Neural progenitor cell (in vitro differentiated cells): ENCODE measurements around the gene ADAMTS19.

Source experiments
- EZH2phosphoT487 ChIP-seq: fragments of 200-600 bp; sonication (generic); IDR thresholded peaks from 2 replicates; pipeline ENCODE4 v1.6.1; 2017; ENCODE audit warnings: antibody characterized with exemption
- TF ChIP-seq, protein P1 (sequence below): fragments of 200-600 bp; sonication (generic); IDR thresholded peaks from 2 replicates; pipeline ENCODE4 v1.5.1; 2017; ENCODE audit warnings: antibody characterized with exemption, mild to moderate bottlenecking

DNA sequence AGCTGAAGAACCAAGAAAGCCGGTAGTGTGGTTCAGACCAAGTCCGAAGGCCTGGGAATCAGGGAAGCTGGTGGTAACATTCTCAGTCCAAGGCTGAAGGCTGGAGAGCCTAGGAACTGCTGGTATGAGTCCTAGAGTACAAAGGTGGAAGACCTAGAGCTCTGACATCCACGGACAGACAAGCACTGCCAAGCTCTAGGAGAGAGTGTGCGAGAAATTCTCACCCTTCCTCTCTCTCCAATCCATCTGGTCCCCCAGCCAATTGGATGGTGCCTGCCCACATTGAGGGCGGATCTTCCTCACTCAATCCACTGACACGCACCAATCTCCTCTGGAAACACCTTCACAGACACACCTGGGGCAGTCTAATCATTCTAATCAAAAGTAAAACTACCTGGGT is 19.7 kb upstream of the ADAMTS19 start:
- TF ChIP-seq, protein P1, sequence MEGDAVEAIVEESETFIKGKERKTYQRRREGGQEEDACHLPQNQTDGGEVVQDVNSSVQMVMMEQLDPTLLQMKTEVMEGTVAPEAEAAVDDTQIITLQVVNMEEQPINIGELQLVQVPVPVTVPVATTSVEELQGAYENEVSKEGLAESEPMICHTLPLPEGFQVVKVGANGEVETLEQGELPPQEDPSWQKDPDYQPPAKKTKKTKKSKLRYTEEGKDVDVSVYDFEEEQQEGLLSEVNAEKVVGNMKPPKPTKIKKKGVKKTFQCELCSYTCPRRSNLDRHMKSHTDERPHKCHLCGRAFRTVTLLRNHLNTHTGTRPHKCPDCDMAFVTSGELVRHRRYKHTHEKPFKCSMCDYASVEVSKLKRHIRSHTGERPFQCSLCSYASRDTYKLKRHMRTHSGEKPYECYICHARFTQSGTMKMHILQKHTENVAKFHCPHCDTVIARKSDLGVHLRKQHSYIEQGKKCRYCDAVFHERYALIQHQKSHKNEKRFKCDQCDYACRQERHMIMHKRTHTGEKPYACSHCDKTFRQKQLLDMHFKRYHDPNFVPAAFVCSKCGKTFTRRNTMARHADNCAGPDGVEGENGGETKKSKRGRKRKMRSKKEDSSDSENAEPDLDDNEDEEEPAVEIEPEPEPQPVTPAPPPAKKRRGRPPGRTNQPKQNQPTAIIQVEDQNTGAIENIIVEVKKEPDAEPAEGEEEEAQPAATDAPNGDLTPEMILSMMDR = no peak
- no peak for TF ChIP-seq EZH2phosphoT487
